Tongue (tissue), 3 donors: ENCODE results near the gene MAP7D2. TPM values are rescaled to one million over a fixed set of nuclear protein-coding genes. Genes with fewer than 3 reads are reported as not detected.

Experiments
- DNase-seq: peaks from one replicate; pipeline ENCODE4 v3.0.0-alpha.2; 2015
- small RNA-seq: library from RNA; depleted of rRNA; stranded (forward); fragments of <200 nt; gene quantifications from one replicate; pipeline ENCODE3, GENCODE V24; 2014; ENCODE audit warnings: low replicate concordance
- total RNA-seq: library from RNA; depleted of rRNA; stranded (reverse); fragments of >200 nt; gene quantifications from one replicate; pipeline ENCODE4 v1.2.3, GENCODE V29; 2014

MAP7D2 gene
- total RNA-seq, 1 donor from 2014 or later, result 0.72 TPM

DNA sequence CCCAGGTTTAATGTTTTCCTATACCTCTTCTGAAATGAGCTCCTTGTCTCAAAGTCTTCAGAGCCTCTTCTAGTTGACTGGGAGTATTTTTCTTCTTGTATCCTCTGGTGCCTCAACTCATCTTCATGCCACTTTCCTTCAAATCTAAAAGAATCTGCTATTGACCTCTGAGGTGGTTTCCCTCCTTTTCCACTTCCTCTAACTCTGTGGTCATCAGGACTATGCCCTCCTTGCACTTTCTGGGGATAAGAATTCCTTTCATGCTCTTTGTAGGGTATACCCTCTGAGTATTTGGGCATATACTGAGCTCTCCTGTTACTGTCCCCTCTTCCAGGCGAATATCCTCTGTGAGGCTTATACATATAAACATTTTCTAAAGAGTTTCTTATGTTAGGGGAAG lies 150.7 kb downstream of the MAP7D2 start:
- no peak for DNase-seq

DNA sequence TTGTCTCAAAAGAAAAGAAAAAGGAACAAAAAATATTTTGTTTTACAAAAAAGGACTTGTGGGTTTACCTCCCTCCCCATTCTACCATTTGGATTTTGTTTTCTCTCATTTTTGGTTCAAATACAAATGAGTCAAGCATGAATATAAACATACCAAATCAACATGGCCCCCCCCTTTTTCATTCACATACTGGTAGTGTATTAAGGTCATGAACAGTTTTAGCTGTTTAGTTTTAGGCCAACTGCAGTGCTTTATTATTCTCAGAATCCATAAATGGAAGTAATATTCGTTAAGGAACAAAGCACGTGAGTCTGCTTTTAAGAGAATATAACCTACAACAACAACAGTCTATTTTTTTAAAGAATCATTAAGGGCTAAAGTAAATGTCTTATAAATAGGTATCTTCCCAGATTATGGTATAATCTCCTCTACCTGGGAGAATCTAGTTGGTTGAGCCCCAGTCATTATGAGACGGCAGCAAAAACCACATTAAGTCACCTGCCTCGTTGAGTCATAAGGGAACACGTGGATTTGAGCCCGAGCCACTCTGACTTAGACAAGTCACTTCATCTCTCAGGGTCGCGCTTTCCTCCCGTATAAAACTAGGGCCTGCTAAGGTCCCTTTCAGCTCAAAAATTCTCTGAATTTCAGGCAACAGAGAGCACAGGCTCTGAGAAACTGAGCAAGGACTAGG lies 152.5 kb downstream of the MAP7D2 start:
- no peak for DNase-seq

DNA sequence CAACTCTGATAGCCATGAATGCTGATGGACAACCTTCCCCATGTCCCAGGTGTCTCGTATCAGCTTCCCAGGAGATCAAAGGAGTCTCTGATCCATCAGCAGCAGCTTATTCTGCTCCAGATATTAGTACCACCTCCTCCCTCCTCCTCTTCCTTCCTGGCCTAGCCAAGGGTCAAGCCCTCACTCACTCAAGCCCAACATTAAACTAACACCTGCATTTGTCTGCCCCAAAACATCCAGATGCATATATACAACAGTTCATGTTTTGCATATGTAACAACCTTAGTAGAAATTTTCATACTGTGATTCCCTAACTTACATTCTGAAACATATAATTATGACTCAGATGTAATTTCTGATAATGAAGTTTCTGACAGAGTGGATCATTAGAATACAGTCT lies 155.8 kb downstream of the MAP7D2 start:
- no peak for DNase-seq

DNA sequence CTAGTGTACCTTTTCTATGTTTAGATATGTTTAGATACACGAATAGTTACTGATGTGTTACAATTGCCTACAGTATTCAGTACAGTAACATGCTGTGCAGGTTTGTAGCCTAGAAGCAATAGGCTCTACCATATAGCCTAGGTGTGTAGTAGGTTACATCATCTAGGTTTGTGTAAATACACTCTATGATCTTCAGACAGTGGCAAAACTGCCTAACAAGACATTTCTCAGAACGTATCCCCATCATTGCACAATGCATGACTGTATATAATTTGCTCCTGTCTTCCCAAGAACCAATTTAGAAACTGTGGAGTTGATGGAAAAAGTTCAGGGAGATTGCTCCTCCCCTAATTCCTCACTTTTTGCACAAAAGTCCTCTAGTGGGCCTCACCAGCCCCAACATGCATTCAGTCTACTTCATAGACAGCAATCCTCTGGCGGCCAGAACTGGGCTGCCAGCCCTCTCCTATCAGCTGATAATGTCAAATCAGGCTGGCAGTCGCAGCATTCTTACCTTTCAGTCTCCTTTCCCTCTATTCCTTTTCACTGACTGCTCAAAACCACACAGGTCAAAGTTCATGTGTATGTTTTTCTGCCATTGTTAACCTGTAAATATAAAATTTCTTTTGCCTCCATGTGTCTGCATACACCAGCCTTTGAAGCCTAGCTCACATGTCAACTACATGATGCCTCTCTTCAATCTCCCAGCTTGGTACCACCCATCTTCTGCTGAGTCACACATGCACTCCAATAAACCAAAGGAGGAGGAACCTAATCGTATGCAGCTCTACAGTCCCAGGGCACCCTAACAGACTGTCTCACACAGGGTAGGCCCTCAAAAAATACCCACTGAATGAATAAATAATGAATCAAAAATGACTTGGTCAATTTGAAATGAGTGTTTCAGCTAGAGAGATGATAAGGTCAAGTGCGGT lies 157.9 kb downstream of the MAP7D2 start:
- no peak for DNase-seq

DNA sequence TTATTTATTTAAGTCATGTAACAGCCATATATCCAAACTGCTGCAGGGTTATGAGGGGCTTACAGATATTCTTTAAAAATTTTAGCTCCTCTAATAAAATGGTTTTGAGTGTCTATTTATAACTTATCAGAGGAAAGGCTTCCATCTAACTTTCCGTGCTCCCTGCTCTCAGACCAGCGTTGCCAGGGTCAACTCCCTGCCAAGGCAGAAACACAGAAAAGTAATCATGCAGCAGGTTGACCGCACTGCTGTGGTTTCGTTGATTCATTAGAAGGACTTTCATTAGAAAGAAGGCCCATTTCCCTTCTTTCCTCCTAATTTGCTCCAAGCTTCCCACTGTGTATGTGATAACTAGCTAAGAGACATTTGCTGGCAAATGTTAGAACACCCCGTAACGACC lies 159.8 kb downstream of the MAP7D2 start:
- no peak for DNase-seq

Small RNA genes within 50 kb of the gene (small RNA-seq; reads per million reads assigned to genes)
- gene MIR23C, result 0.19 reads per million, percentile 23 among the genes with 10 or more reads in this experiment
- not detected for gene RF00019
- gene RF00493, result 51.0 reads per million, percentile 96 among the genes with 10 or more reads in this experiment
- not detected for gene RF00494

Other genes starting within 250 kb of the MAP7D2 start
- 16.4 TPM for gene SH3KBP1, start 229.3 kb downstream of the MAP7D2 start, total RNA-seq
- 12.2 TPM for gene BCLAF3, start 125.8 kb downstream of the MAP7D2 start, total RNA-seq
- gene EIF1AX, start 24.9 kb upstream of the MAP7D2 start, total RNA-seq, result 67.5 TPM
- gene RPS6KA3, start 150.0 kb upstream of the MAP7D2 start, total RNA-seq, result 84.6 TPM